NCI-H526 (cell line): ENCODE data around the gene SELENOK.

Source experiments
- DNase-seq, 2 experiments: peaks; one replicate each; lab custom pipeline; 2025; lab: John Stamatoyannopoulos, UW

SELENOK gene

GRCh38 chr3:53883008-53883407 lies 8.7 kb downstream of the SELENOK start:
- DNase-seq, result no peak

GRCh38 chr3:53881691-53882593 lies 9.7 kb downstream of the SELENOK start, which contains the start of gene ACTR8:
Gene ACTR8, minus strand, starts transcription at chr3:53882152. Its CDS starts 51 bp downstream, at chr3:53882101.
- DNase-seq, result peak; percentile 23 to 85

- DNase-seq, result no peak
Observed at GRCh38 chr3:53880396-53881345, 11.0 kb downstream of the SELENOK start.

GRCh38 chr3:53865732-53866499 lies 25.7 kb downstream of the SELENOK start:
- DNase-seq, result no peak

GRCh38 chr3:53863145-53863544 lies 28.5 kb downstream of the SELENOK start:
- peak; percentile 79 to 89 for DNase-seq

GRCh38 chr3:53862241-53862640 lies 29.4 kb downstream of the SELENOK start:
- no peak for DNase-seq

- DNase-seq, result no peak
Observed at GRCh38 chr3:53860196-53860595, 31.5 kb downstream of the SELENOK start.

GRCh38 chr3:53859178-53859577 lies 32.5 kb downstream of the SELENOK start:
- DNase-seq, result peak; percentile 37 to 72

- DNase-seq, result peak in 1 of 2 experiments; percentile 15
Observed at GRCh38 chr3:53858096-53858741, 33.4 kb downstream of the SELENOK start.

- DNase-seq, result no peak
Observed at GRCh38 chr3:53856964-53857363, 34.7 kb downstream of the SELENOK start.

GRCh38 chr3:53850895-53851294 lies 40.8 kb downstream of the SELENOK start:
- no peak for DNase-seq

- DNase-seq, result no peak
Observed at GRCh38 chr3:53849916-53850315, 41.7 kb downstream of the SELENOK start.

GRCh38 chr3:53846851-53847155 lies 44.9 kb downstream of the SELENOK start:
- peak in 1 of 2 experiments; percentile 56 for DNase-seq

GRCh38 chr3:53846134-53846850 lies 45.4 kb downstream of the SELENOK start, which contains the start of the genes CHDH and IL17RB:
Gene CHDH, minus strand, starts transcription at chr3:53846419. Its CDS starts 22,411 bp downstream, at chr3:53824008.
Gene IL17RB, plus strand, starts transcription at chr3:53846568. Its CDS starts 21 bp downstream, at chr3:53846589.
- DNase-seq, result peak; percentile 66 to 94

- DNase-seq, result no peak
Observed at GRCh38 chr3:53845881-53846133, 45.9 kb downstream of the SELENOK start.

GRCh38 chr3:53845103-53845880 lies 46.4 kb downstream of the SELENOK start:
- peak; percentile 20 to 76 for DNase-seq

GRCh38 chr3:53844262-53845102 lies 47.2 kb downstream of the SELENOK start:
- DNase-seq, result peak; percentile 32 to 56

- DNase-seq, result peak in 1 of 2 experiments; percentile 69
Observed at GRCh38 chr3:53843195-53844177, 48.2 kb downstream of the SELENOK start.
